ENCODE data around the gene KRT1.

Gene KRT1

DNA sequence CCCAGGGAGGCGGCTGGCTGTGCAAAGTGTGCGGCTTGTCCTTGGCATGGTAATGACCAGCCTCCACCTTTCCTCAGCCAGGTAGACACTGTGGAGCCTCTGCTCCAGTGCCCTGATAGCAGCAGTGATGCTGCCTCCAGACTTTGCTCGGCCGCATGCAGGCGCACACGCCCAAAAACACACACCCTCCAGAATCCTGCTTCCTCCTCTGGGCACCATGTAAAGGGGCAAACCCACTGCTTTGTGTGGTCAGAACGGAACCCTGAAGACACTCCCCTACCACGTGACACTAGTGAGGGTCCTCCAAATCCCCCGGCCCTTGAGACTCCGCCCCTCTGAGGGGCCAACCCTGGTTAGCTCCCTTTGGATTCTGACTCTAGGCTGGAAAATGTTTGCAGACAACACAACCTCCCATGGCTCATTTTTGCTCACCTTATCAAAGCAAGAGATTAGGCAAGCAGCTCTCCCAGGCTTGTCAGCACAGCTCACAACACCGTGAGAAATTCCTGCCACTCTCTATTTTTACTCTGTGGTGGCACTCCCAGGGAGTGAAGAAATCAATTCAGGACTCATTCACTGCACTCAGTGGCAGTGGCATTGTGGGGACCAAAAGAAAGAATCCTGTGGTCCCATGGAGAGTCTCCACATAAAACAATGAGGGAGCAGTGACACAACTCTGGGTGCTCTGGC, 18.6 kb upstream of the KRT1 start:
- POLR2A ChIA-PET, result no interaction called here
- Histone ChIP-seq H3K4me3 (ENCODE audit: low read depth, low read length) (no peak overlapping the region), H3K9me3 (ENCODE audit: control insufficient read depth, insufficient read depth, low read depth, low read length) (no peaks in the 10 kb centered on the region), H3K4me1 (ENCODE audit: control insufficient read depth, insufficient read depth, low read length) (no peaks in the 10 kb centered on the region), H3K27ac (ENCODE audit: extremely low read depth, low read depth, low read length) (no peak overlapping the region), H3K36me3 (ENCODE audit: control insufficient read depth in 2 of 2, insufficient read depth in 1 of 2, low read length in 2 of 2) (no peaks in the 10 kb centered on the region)
- CTCF ChIA-PET, result interaction anchor here (0.6 to 1.2 kb wide), 3 partner anchors 8 to 616 kb away, joined by 3 read pairs; no protein-coding TSS in a partner anchor
- peak; percentile 74 for TF ChIP-seq GLIS1 (tag by site-specific recombination; IDR thresholded peaks at IDR 0.05)
- TF ChIP-seq ZNF473 (tag by site-specific recombination; IDR thresholded peaks at IDR 0.05), result no peak

DNA sequence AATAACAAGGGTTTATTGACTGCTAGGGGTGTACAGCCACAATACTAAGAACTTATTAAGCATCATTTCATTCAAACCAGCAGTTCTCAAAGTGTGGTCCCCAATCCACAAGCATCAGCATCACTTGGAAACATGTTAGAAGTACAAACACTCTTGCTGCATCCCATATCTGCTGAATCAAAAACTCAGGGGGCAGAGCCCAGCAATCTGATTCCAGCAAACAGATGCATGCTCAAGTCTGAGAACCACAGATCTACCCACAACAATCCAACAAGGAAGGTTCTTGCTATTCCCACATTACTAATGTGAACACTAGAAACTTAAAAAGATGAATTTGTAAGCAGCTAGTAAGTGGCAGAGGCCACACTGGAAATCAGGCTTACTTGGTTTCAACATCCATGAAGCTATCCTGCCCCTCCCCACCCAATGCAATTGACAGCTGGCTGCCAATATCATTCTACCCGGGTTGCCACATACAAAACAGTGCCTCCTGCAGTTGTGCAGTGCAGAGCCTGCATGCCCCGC, 16.9 kb upstream of the KRT1 start:
- Histone ChIP-seq H3K9me3 (ENCODE audit: control insufficient read depth, insufficient read depth, low read depth, low read length) (no peaks in the 10 kb centered on the region), H3K27ac (ENCODE audit: extremely low read depth, low read depth, low read length) (no peak overlapping the region), H3K4me3 (ENCODE audit: low read depth, low read length) (no peak overlapping the region), H3K36me3 (ENCODE audit: control insufficient read depth in 2 of 2, insufficient read depth in 1 of 2, low read length in 2 of 2) (no peaks in the 10 kb centered on the region), H3K4me1 (ENCODE audit: control insufficient read depth, insufficient read depth, low read length) (no peaks in the 10 kb centered on the region)
- no peak for TF ChIP-seq ZBTB8A (tag by site-specific recombination; IDR thresholded peaks at IDR 0.05)
- TF ChIP-seq, protein P1, sequence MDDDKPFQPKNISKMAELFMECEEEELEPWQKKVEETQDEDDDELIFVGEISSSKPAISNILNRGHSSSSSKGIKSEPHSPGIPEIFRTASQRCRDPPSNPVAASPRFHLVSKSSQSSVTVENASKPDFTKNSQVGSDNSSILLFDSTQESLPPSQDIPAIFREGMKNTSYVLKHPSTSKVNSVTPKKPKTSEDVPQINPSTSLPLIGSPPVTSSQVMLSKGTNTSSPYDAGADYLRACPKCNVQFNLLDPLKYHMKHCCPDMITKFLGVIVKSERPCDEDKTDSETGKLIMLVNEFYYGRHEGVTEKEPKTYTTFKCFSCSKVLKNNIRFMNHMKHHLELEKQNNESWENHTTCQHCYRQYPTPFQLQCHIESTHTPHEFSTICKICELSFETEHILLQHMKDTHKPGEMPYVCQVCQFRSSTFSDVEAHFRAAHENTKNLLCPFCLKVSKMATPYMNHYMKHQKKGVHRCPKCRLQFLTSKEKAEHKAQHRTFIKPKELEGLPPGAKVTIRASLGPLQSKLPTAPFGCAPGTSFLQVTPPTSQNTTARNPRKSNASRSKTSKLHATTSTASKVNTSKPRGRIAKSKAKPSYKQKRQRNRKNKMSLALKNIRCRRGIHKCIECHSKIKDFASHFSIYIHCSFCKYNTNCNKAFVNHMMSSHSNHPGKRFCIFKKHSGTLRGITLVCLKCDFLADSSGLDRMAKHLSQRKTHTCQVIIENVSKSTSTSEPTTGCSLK (tag by site-specific recombination; IDR thresholded peaks at IDR 0.05), result no peak
- TF ChIP-seq, protein P2, sequence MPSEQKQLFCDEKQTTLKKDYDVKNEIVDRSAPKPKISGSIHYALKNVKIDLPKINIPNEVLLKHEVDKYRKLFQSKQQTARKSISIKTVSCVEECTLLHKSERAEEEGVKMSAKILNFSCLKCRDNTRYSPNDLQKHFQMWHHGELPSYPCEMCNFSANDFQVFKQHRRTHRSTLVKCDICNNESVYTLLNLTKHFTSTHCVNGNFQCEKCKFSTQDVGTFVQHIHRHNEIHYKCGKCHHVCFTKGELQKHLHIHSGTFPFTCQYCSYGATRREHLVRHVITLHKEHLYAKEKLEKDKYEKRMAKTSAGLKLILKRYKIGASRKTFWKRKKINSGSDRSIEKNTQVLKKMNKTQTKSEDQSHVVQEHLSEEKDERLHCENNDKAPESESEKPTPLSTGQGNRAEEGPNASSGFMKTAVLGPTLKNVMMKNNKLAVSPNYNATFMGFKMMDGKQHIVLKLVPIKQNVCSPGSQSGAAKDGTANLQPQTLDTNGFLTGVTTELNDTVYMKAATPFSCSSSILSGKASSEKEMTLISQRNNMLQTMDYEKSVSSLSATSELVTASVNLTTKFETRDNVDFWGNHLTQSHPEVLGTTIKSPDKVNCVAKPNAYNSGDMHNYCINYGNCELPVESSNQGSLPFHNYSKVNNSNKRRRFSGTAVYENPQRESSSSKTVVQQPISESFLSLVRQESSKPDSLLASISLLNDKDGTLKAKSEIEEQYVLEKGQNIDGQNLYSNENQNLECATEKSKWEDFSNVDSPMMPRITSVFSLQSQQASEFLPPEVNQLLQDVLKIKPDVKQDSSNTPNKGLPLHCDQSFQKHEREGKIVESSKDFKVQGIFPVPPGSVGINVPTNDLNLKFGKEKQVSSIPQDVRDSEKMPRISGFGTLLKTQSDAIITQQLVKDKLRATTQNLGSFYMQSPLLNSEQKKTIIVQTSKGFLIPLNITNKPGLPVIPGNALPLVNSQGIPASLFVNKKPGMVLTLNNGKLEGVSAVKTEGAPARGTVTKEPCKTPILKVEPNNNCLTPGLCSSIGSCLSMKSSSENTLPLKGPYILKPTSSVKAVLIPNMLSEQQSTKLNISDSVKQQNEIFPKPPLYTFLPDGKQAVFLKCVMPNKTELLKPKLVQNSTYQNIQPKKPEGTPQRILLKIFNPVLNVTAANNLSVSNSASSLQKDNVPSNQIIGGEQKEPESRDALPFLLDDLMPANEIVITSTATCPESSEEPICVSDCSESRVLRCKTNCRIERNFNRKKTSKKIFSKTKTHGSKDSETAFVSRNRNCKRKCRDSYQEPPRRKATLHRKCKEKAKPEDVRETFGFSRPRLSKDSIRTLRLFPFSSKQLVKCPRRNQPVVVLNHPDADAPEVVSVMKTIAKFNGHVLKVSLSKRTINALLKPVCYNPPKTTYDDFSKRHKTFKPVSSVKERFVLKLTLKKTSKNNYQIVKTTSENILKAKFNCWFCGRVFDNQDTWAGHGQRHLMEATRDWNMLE (tag by site-specific recombination; conservative IDR thresholded peaks at IDR 0.05; ENCODE audit: low read depth), result no peak
- ChIA-PET POLR2A (no interaction called here), CTCF (interaction anchor here (1.1 kb wide), 1 partner anchor 283 kb away, joined by 3 read pairs; no protein-coding TSS in a partner anchor)

DNA sequence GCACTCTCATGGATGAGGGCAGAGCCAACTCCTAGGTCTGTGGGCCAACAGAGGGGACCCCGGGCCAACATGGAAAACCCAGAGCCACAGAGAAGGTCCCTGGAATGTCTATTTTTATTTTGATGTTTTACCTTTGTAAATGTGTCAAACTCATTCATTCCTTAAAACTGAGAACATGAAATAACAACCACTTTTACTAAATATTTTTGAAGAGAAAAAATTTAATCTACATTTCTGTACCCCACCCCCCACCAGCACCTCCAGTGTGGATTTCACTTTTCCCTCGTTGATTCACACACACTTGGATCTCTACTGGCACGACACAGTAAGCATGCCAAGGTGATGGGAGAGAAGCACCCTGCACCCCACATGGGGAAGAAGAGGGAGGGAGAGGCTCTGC, 16.4 kb upstream of the KRT1 start:
- H3K27ac ChIP-seq (ENCODE audit: extremely low read depth, low read depth, low read length), result no peak overlapping the region
- POLR2A ChIA-PET, result no interaction called here
- H3K4me1 ChIP-seq (ENCODE audit: control insufficient read depth, insufficient read depth, low read length), result no peaks in the 10 kb centered on the region
- no peaks in the 10 kb centered on the region for H3K36me3 ChIP-seq (ENCODE audit: control insufficient read depth in 2 of 2, insufficient read depth in 1 of 2, low read length in 2 of 2)
- CTCF ChIA-PET, result no interaction called here
- H3K9me3 ChIP-seq (ENCODE audit: control insufficient read depth, insufficient read depth, low read depth, low read length), result no peaks in the 10 kb centered on the region
- no peak overlapping the region for H3K4me3 ChIP-seq (ENCODE audit: low read depth, low read length)
- TF ChIP-seq ZNF169 (tag by site-specific recombination; IDR thresholded peaks at IDR 0.05), result no peak
- TF ChIP-seq KLF1 (tag by site-specific recombination; IDR thresholded peaks at IDR 0.05), result no peak
- no peak for TF ChIP-seq BCL11A (tag by site-specific recombination; IDR thresholded peaks at IDR 0.05; ENCODE audit: low read depth)
- TF ChIP-seq ZNF391 (tag by site-specific recombination; IDR thresholded peaks at IDR 0.05; ENCODE audit: borderline replicate concordance, low read depth), result no peak
- TF ChIP-seq GLI4 (tag by site-specific recombination; IDR thresholded peaks at IDR 0.05), result no peak
- TF ChIP-seq, protein P3, sequence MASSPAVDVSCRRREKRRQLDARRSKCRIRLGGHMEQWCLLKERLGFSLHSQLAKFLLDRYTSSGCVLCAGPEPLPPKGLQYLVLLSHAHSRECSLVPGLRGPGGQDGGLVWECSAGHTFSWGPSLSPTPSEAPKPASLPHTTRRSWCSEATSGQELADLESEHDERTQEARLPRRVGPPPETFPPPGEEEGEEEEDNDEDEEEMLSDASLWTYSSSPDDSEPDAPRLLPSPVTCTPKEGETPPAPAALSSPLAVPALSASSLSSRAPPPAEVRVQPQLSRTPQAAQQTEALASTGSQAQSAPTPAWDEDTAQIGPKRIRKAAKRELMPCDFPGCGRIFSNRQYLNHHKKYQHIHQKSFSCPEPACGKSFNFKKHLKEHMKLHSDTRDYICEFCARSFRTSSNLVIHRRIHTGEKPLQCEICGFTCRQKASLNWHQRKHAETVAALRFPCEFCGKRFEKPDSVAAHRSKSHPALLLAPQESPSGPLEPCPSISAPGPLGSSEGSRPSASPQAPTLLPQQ (tag by site-specific recombination; IDR thresholded peaks at IDR 0.05), result no peak
- TF ChIP-seq ZNF354C (tag by site-specific recombination; IDR thresholded peaks at IDR 0.05; ENCODE audit: borderline replicate concordance, low read depth), result no peak
- TF ChIP-seq RBAK (tag by site-specific recombination; IDR thresholded peaks at IDR 0.05), result no peak
- TF ChIP-seq, protein P4, sequence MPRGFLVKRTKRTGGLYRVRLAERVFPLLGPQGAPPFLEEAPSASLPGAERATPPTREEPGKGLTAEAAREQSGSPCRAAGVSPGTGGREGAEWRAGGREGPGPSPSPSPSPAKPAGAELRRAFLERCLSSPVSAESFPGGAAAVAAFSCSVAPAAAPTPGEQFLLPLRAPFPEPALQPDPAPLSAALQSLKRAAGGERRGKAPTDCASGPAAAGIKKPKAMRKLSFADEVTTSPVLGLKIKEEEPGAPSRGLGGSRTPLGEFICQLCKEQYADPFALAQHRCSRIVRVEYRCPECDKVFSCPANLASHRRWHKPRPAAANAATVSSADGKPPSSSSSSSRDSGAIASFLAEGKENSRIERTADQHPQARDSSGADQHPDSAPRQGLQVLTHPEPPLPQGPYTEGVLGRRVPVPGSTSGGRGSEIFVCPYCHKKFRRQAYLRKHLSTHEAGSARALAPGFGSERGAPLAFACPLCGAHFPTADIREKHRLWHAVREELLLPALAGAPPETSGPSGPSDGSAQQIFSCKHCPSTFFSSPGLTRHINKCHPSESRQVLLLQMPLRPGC (tag by site-specific recombination; IDR thresholded peaks at IDR 0.05), result no peak
- TF ChIP-seq EGR2 (tag by site-specific recombination; IDR thresholded peaks at IDR 0.05; ENCODE audit: low read depth), result no peak
- TF ChIP-seq ZNF701 (tag by site-specific recombination; IDR thresholded peaks at IDR 0.05), result no peak
- TF ChIP-seq ZNF248 (tag by site-specific recombination; IDR thresholded peaks at IDR 0.05), result no peak
- no peak for TF ChIP-seq ZNF211 (tag by site-specific recombination; IDR thresholded peaks at IDR 0.05; ENCODE audit: low read depth)
- no peak for TF ChIP-seq ZNF548 (tag by site-specific recombination; IDR thresholded peaks at IDR 0.05)
- TF ChIP-seq IKZF3 (tag by site-specific recombination; IDR thresholded peaks at IDR 0.05), result no peak
- no peak for TF ChIP-seq ZNF558 (tag by site-specific recombination; IDR thresholded peaks at IDR 0.05)
